Natural killer cell treated with Interleukin-12 subunit alpha and Interleukin-12 subunit beta and Interleukin-15 and Interleukin-18, amount 100 ng/mL, for 72 hours (primary cell): Measurements from ENCODE around the gene MAP3K2. TPM values are rescaled to one million over a fixed set of nuclear protein-coding genes. Genes with fewer than 3 reads are reported as not detected.
"Not testable (repeated sequence)": the region's sequence is repeated elsewhere in the genome, so short reads cannot be mapped to it uniquely, and the experiment has no call there.

Source experiments
- ATAC-seq, 2 donors: fragments of 150-1000 bp; cut with Tn5 transposase in 1 of 2; sonication (Bioruptor Pico), chemical (Tn5 transposase) in 1 of 2; 2 replicates each; pipeline ENCODE4 v1.10.0; 2021
- DNase-seq: peaks from one replicate; pipeline ENCODE4 v3.0.0; 2022; ENCODE audit warnings: low spot score
- H3K27ac Mint-ChIP-seq, 2 donors: 1 replicate in 1 of 2; 2 replicates in 1 of 2; pipeline ENCODE4 v1.8.0; 2022; ENCODE audit warnings: mixed read lengths in 2 of 2, mild to moderate bottlenecking in 1 of 2, moderate library complexity in 1 of 2
- H3K27me3 Mint-ChIP-seq, 2 donors: 1 replicate in 1 of 2; 2 replicates in 1 of 2; pipeline ENCODE4 v1.8.0; 2022; ENCODE audit warnings: mixed read lengths in 2 of 2
- H3K36me3 Mint-ChIP-seq: one replicate; pipeline ENCODE4 v1.8.0; 2022; ENCODE audit warnings: mixed read lengths
- H3K4me1 Mint-ChIP-seq, 2 donors: 1 replicate in 1 of 2; 2 replicates in 1 of 2; pipeline ENCODE4 v1.8.0; 2022; ENCODE audit warnings: low read depth in 2 of 2, mixed read lengths in 2 of 2, mild to moderate bottlenecking in 1 of 2
- H3K4me3 Mint-ChIP-seq: one replicate; pipeline ENCODE4 v1.8.0; 2022; ENCODE audit warnings: mixed read lengths
- H3K9me3 Mint-ChIP-seq: 2 replicates; pipeline ENCODE4 v1.8.0; 2022; ENCODE audit warnings: mixed read lengths
- total RNA-seq, 2 donors: library from RNA; stranded (reverse); gene quantifications; one replicate each; pipeline ENCODE4 v1.2.3, GENCODE V29; 2022

The MAP3K2 gene
- total RNA-seq, 2 donors from 2014 or later: 59.0 to 64.6 TPM

- H3K4me3 Mint-ChIP-seq, H3K27ac Mint-ChIP-seq, H3K9me3 Mint-ChIP-seq, H3K36me3 Mint-ChIP-seq, ATAC-seq, DNase-seq, H3K27me3 Mint-ChIP-seq: not testable (repeated sequence)
- H3K4me1 Mint-ChIP-seq: peaks cover 36 to 43% of the 10 kb centered on the region in 2 donors
Observed at GRCh38 chr2:127353873-127354676, 33.7 kb downstream of the MAP3K2 start.

- not testable (repeated sequence) for H3K36me3 Mint-ChIP-seq, H3K27me3 Mint-ChIP-seq
- peaks cover 40 to 47% of the 10 kb centered on the region in 2 donors for H3K4me1 Mint-ChIP-seq
Observed at GRCh38 chr2:127353223-127353622, 34.6 kb downstream of the MAP3K2 start.

GRCh38 chr2:127351603-127352002 is 36.2 kb downstream of the MAP3K2 start:
- Mint-ChIP-seq H3K36me3 (no peaks in the 10 kb centered on the region), H3K9me3 (no peaks in the 10 kb centered on the region), H3K27me3 (no peaks in the 10 kb centered on the region), H3K4me1 (peaks cover 43 to 49% of the 10 kb centered on the region in 2 donors), H3K27ac (no peak overlapping the region), H3K4me3 (no peak overlapping the region)
- DNase-seq: no peak
- no peak for ATAC-seq

More at GRCh38 chr2:127353223-127353622, 34.6 kb downstream of the MAP3K2 start:
- not testable (repeated sequence) for H3K27ac Mint-ChIP-seq, H3K4me3 Mint-ChIP-seq, H3K9me3 Mint-ChIP-seq, DNase-seq, ATAC-seq

- ATAC-seq (no peak), DNase-seq (no peak)
- no peaks in the 10 kb centered on the region for H3K36me3 Mint-ChIP-seq
- no peaks in the 10 kb centered on the region for H3K27me3 Mint-ChIP-seq
- no peak overlapping the region for H3K4me3 Mint-ChIP-seq
- H3K9me3 Mint-ChIP-seq: no peaks in the 10 kb centered on the region
- no peak overlapping the region for H3K27ac Mint-ChIP-seq
- H3K4me1 Mint-ChIP-seq: peaks cover 40 to 55% of the 10 kb centered on the region in 2 donors
Observed at GRCh38 chr2:127348426-127349000, 39.3 kb downstream of the MAP3K2 start.

- no peak overlapping the region for H3K27ac Mint-ChIP-seq
- H3K9me3 Mint-ChIP-seq: no peaks in the 10 kb centered on the region
- H3K36me3 Mint-ChIP-seq: no peaks in the 10 kb centered on the region
- no peaks in the 10 kb centered on the region for H3K27me3 Mint-ChIP-seq
- H3K4me1 Mint-ChIP-seq: peaks cover 40 to 55% of the 10 kb centered on the region in 2 donors
- H3K4me3 Mint-ChIP-seq: no peak overlapping the region
- ATAC-seq (no peak), DNase-seq (no peak)
Observed at GRCh38 chr2:127347734-127348392, 39.9 kb downstream of the MAP3K2 start.

- no peak for DNase-seq
- H3K27ac Mint-ChIP-seq: no peak overlapping the region
- no peak for ATAC-seq
- peaks cover 36 to 50% of the 10 kb centered on the region in 2 donors for H3K4me1 Mint-ChIP-seq
- no peaks in the 10 kb centered on the region for H3K27me3 Mint-ChIP-seq
- H3K36me3 Mint-ChIP-seq: no peaks in the 10 kb centered on the region
- no peaks in the 10 kb centered on the region for H3K9me3 Mint-ChIP-seq
- H3K4me3 Mint-ChIP-seq: no peak overlapping the region
Observed at GRCh38 chr2:127347015-127347414, 40.8 kb downstream of the MAP3K2 start.

GRCh38 chr2:127343277-127343676 is 44.5 kb downstream of the MAP3K2 start:
- Mint-ChIP-seq H3K4me1 (peaks cover 23 to 28% of the 10 kb centered on the region in 2 donors), H3K36me3 (peaks cover 4% of the 10 kb centered on the region), H3K27me3 (no peaks in the 10 kb centered on the region), H3K9me3 (no peaks in the 10 kb centered on the region), H3K27ac (no peak overlapping the region), H3K4me3 (no peak overlapping the region)
- ATAC-seq: no peak
- no peak for DNase-seq

GRCh38 chr2:127342101-127342500 is 45.7 kb downstream of the MAP3K2 start:
- peaks cover 4% of the 10 kb centered on the region for H3K36me3 Mint-ChIP-seq
- peaks cover 17 to 18% of the 10 kb centered on the region in 2 donors for H3K4me1 Mint-ChIP-seq
- H3K9me3 Mint-ChIP-seq: no peaks in the 10 kb centered on the region
- DNase-seq (no peak), ATAC-seq (no peak)
- H3K4me3 Mint-ChIP-seq: no peak overlapping the region
- H3K27ac Mint-ChIP-seq: no peak overlapping the region
- H3K27me3 Mint-ChIP-seq: no peaks in the 10 kb centered on the region

- no peaks in the 10 kb centered on the region for H3K27me3 Mint-ChIP-seq
- peak overlapping the region in 1 of 2 donors; percentile 29 for H3K27ac Mint-ChIP-seq
- no peaks in the 10 kb centered on the region for H3K9me3 Mint-ChIP-seq
- peaks cover 7% of the 10 kb centered on the region for H3K36me3 Mint-ChIP-seq
- peaks cover 0 to 4% of the 10 kb centered on the region in 2 donors for H3K4me1 Mint-ChIP-seq
- ATAC-seq: no peak
- no peak for DNase-seq
- no peak overlapping the region for H3K4me3 Mint-ChIP-seq
Observed at GRCh38 chr2:127332335-127332734, 55.4 kb downstream of the MAP3K2 start.

GRCh38 chr2:127330753-127331152 is 57.0 kb downstream of the MAP3K2 start:
- Mint-ChIP-seq H3K27ac (no peak overlapping the region), H3K36me3 (peaks cover 7% of the 10 kb centered on the region), H3K4me3 (no peak overlapping the region), H3K27me3 (no peaks in the 10 kb centered on the region), H3K4me1 (peaks cover 0 to 4% of the 10 kb centered on the region in 2 donors), H3K9me3 (no peaks in the 10 kb centered on the region)
- DNase-seq (no peak), ATAC-seq (no peak)

- Mint-ChIP-seq H3K27me3 (no peaks in the 10 kb centered on the region), H3K4me1 (no peaks in the 10 kb centered on the region), H3K9me3 (no peaks in the 10 kb centered on the region), H3K4me3 (no peak overlapping the region), H3K36me3 (no peaks in the 10 kb centered on the region), H3K27ac (no peak overlapping the region)
- DNase-seq (no peak), ATAC-seq (no peak)
Observed at GRCh38 chr2:127326289-127326945, 61.4 kb downstream of the MAP3K2 start.

- Mint-ChIP-seq H3K4me1 (no peaks in the 10 kb centered on the region), H3K27me3 (no peaks in the 10 kb centered on the region), H3K27ac (no peak overlapping the region), H3K36me3 (peaks cover 13% of the 10 kb centered on the region), H3K9me3 (peaks cover 7% of the 10 kb centered on the region), H3K4me3 (no peak overlapping the region)
- ATAC-seq: no peak
- DNase-seq: no peak
Observed at GRCh38 chr2:127324635-127325034, 63.1 kb downstream of the MAP3K2 start.

GRCh38 chr2:127321303-127321702 is 66.5 kb downstream of the MAP3K2 start:
- no peak for ATAC-seq
- Mint-ChIP-seq H3K27ac (no peak overlapping the region), H3K9me3 (peaks cover 7% of the 10 kb centered on the region), H3K27me3 (no peaks in the 10 kb centered on the region), H3K4me3 (no peak overlapping the region), H3K4me1 (no peaks in the 10 kb centered on the region), H3K36me3 (peaks cover 18% of the 10 kb centered on the region)
- no peak for DNase-seq
